ENCODE data around the gene ARFGEF2. TPM values are rescaled to one million over a fixed set of nuclear protein-coding genes. Genes with fewer than 3 reads are reported as not detected.
A peak's percentile ranks its signal among the peaks of the same experiment; 100 is the strongest.

ARFGEF2 gene
- total RNA-seq, 1 experiment from 2014 or later = 20.9 TPM

DNA sequence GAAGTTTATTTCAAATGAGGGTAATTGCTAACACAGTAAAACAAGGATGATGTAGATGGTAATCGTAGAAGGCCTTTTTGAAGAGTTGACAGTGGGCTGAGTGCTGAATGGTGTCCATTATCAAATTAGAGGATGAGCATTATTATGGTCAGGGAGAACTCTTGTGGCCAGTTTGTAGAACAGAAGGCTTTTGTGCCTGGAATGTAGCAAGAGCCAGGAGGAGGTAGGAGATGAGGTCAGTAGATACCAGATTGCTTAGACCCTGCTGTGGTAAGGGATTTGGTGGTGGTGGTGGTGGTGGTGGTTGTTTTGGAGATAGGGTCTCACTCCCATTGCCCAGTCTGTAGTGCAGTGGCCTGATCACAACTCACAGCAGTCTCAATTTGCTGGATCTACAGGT is 130.8 kb downstream of the ARFGEF2 start:
- POLR2A ChIA-PET = interaction anchor here (0.7 kb wide), 1 partner anchor 74 kb away, joined by 4 read pairs; no protein-coding TSS in a partner anchor

DNA sequence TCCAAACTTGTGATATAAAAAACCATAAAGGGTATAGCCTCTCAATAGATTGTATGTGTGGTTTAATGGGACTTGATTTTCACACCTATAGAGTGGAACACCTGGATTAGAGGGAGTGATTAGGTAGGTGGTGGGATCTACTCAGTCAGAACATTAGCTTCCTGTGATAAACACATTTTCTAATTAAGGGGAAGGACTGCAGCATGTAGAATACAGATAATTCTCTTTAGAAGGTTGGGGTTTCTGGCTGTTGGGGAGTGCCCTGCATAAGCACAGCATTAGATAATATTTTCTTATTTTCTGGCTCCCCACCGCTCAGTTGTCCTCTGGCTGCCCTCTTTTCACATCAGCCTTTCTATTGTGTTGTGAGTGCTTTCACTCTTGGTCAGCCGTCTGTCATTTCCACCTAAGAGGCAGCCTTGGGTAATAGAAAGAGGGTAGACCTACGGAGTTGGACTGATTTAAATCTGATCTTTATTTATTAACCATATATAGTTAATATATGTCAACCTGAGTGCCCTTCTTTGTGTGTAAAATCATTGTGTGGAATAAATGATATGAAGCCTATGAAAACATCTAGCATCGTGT is 132.6 kb downstream of the ARFGEF2 start:
- H3K4me3 Mint-ChIP-seq = no peak overlapping the region
- H3K27ac Mint-ChIP-seq = peak overlapping the region; percentile 56
- POLR2A ChIA-PET = no interaction called here
- no peaks in the 10 kb centered on the region for H3K9me3 Mint-ChIP-seq
- CTCF ChIA-PET = no interaction called here
- H3K36me3 Mint-ChIP-seq = peaks cover 40% of the 10 kb centered on the region
- no peaks in the 10 kb centered on the region for H3K27me3 Mint-ChIP-seq (ENCODE audit: low read depth)
- peaks cover 45% of the 10 kb centered on the region for H3K4me1 Mint-ChIP-seq
- ATAC-seq (no peak), DNase-seq (ENCODE audit: low spot score) (no peak)
- TF ChIP-seq ZNF232 (CRISPR knock-in tag; IDR thresholded peaks at IDR 0.05) (no peak), ZNF317 (CRISPR knock-in tag; IDR thresholded peaks at IDR 0.05; ENCODE audit: borderline replicate concordance, low read depth) (no peak), NR3C1 (CRISPR knock-in tag; conservative IDR thresholded peaks at IDR 0.05; ENCODE audit: low read depth) (no peak)
- TF ChIP-seq, protein P1, sequence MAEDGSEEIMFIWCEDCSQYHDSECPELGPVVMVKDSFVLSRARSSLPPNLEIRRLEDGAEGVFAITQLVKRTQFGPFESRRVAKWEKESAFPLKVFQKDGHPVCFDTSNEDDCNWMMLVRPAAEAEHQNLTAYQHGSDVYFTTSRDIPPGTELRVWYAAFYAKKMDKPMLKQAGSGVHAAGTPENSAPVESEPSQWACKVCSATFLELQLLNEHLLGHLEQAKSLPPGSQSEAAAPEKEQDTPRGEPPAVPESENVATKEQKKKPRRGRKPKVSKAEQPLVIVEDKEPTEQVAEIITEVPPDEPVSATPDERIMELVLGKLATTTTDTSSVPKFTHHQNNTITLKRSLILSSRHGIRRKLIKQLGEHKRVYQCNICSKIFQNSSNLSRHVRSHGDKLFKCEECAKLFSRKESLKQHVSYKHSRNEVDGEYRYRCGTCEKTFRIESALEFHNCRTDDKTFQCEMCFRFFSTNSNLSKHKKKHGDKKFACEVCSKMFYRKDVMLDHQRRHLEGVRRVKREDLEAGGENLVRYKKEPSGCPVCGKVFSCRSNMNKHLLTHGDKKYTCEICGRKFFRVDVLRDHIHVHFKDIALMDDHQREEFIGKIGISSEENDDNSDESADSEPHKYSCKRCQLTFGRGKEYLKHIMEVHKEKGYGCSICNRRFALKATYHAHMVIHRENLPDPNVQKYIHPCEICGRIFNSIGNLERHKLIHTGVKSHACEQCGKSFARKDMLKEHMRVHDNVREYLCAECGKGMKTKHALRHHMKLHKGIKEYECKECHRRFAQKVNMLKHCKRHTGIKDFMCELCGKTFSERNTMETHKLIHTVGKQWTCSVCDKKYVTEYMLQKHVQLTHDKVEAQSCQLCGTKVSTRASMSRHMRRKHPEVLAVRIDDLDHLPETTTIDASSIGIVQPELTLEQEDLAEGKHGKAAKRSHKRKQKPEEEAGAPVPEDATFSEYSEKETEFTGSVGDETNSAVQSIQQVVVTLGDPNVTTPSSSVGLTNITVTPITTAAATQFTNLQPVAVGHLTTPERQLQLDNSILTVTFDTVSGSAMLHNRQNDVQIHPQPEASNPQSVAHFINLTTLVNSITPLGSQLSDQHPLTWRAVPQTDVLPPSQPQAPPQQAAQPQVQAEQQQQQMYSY (CRISPR knock-in tag; IDR thresholded peaks at IDR 0.05) = no peak
- TF ChIP-seq, protein P2, sequence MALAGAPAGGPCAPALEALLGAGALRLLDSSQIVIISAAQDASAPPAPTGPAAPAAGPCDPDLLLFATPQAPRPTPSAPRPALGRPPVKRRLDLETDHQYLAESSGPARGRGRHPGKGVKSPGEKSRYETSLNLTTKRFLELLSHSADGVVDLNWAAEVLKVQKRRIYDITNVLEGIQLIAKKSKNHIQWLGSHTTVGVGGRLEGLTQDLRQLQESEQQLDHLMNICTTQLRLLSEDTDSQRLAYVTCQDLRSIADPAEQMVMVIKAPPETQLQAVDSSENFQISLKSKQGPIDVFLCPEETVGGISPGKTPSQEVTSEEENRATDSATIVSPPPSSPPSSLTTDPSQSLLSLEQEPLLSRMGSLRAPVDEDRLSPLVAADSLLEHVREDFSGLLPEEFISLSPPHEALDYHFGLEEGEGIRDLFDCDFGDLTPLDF (CRISPR knock-in tag; IDR thresholded peaks at IDR 0.05) = no peak

More for the DNA sequence above, 130.8 kb downstream of the ARFGEF2 start:
- H3K9me3 Mint-ChIP-seq = no peaks in the 10 kb centered on the region
- TF ChIP-seq, protein P3, sequence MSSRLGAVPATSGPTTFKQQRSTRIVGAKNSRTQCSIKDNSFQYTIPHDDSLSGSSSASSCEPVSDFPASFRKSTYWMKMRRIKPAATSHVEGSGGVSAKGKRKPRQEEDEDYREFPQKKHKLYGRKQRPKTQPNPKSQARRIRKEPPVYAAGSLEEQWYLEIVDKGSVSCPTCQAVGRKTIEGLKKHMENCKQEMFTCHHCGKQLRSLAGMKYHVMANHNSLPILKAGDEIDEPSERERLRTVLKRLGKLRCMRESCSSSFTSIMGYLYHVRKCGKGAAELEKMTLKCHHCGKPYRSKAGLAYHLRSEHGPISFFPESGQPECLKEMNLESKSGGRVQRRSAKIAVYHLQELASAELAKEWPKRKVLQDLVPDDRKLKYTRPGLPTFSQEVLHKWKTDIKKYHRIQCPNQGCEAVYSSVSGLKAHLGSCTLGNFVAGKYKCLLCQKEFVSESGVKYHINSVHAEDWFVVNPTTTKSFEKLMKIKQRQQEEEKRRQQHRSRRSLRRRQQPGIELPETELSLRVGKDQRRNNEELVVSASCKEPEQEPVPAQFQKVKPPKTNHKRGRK (CRISPR knock-in tag; IDR thresholded peaks at IDR 0.05; ENCODE audit: borderline replicate concordance) = no peak
- TF ChIP-seq, protein P4, sequence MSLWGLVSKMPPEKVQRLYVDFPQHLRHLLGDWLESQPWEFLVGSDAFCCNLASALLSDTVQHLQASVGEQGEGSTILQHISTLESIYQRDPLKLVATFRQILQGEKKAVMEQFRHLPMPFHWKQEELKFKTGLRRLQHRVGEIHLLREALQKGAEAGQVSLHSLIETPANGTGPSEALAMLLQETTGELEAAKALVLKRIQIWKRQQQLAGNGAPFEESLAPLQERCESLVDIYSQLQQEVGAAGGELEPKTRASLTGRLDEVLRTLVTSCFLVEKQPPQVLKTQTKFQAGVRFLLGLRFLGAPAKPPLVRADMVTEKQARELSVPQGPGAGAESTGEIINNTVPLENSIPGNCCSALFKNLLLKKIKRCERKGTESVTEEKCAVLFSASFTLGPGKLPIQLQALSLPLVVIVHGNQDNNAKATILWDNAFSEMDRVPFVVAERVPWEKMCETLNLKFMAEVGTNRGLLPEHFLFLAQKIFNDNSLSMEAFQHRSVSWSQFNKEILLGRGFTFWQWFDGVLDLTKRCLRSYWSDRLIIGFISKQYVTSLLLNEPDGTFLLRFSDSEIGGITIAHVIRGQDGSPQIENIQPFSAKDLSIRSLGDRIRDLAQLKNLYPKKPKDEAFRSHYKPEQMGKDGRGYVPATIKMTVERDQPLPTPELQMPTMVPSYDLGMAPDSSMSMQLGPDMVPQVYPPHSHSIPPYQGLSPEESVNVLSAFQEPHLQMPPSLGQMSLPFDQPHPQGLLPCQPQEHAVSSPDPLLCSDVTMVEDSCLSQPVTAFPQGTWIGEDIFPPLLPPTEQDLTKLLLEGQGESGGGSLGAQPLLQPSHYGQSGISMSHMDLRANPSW (CRISPR knock-in tag; conservative IDR thresholded peaks at IDR 0.05; ENCODE audit: low read depth) = no peak
- TF ChIP-seq, protein P5, sequence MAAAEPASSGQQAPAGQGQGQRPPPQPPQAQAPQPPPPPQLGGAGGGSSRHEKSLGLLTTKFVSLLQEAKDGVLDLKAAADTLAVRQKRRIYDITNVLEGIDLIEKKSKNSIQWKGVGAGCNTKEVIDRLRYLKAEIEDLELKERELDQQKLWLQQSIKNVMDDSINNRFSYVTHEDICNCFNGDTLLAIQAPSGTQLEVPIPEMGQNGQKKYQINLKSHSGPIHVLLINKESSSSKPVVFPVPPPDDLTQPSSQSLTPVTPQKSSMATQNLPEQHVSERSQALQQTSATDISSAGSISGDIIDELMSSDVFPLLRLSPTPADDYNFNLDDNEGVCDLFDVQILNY (CRISPR knock-in tag; IDR thresholded peaks at IDR 0.05) = no peak
- TF ChIP-seq ZNF121 (CRISPR knock-in tag; IDR thresholded peaks at IDR 0.05) = no peak
- no peak for TF ChIP-seq RELA (CRISPR knock-in tag; IDR thresholded peaks at IDR 0.05; ENCODE audit: borderline replicate concordance)
- TF ChIP-seq KAT7 (CRISPR knock-in tag; IDR thresholded peaks at IDR 0.05; ENCODE audit: borderline replicate concordance) = no peak
- no peak for TF ChIP-seq NFYB (CRISPR knock-in tag; conservative IDR thresholded peaks at IDR 0.05; ENCODE audit: low read depth)
- no peak for TF ChIP-seq ATF1 (CRISPR knock-in tag; IDR thresholded peaks at IDR 0.05)
- no peak for TF ChIP-seq SP1 (CRISPR knock-in tag; conservative IDR thresholded peaks at IDR 0.05)
- TF ChIP-seq, protein P6, sequence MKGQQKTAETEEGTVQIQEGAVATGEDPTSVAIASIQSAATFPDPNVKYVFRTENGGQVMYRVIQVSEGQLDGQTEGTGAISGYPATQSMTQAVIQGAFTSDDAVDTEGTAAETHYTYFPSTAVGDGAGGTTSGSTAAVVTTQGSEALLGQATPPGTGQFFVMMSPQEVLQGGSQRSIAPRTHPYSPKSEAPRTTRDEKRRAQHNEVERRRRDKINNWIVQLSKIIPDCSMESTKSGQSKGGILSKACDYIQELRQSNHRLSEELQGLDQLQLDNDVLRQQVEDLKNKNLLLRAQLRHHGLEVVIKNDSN (CRISPR knock-in tag; IDR thresholded peaks at IDR 0.05) = no peak
- TF ChIP-seq, protein P7, sequence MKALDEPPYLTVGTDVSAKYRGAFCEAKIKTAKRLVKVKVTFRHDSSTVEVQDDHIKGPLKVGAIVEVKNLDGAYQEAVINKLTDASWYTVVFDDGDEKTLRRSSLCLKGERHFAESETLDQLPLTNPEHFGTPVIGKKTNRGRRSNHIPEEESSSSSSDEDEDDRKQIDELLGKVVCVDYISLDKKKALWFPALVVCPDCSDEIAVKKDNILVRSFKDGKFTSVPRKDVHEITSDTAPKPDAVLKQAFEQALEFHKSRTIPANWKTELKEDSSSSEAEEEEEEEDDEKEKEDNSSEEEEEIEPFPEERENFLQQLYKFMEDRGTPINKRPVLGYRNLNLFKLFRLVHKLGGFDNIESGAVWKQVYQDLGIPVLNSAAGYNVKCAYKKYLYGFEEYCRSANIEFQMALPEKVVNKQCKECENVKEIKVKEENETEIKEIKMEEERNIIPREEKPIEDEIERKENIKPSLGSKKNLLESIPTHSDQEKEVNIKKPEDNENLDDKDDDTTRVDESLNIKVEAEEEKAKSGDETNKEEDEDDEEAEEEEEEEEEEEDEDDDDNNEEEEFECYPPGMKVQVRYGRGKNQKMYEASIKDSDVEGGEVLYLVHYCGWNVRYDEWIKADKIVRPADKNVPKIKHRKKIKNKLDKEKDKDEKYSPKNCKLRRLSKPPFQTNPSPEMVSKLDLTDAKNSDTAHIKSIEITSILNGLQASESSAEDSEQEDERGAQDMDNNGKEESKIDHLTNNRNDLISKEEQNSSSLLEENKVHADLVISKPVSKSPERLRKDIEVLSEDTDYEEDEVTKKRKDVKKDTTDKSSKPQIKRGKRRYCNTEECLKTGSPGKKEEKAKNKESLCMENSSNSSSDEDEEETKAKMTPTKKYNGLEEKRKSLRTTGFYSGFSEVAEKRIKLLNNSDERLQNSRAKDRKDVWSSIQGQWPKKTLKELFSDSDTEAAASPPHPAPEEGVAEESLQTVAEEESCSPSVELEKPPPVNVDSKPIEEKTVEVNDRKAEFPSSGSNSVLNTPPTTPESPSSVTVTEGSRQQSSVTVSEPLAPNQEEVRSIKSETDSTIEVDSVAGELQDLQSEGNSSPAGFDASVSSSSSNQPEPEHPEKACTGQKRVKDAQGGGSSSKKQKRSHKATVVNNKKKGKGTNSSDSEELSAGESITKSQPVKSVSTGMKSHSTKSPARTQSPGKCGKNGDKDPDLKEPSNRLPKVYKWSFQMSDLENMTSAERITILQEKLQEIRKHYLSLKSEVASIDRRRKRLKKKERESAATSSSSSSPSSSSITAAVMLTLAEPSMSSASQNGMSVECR (CRISPR knock-in tag; IDR thresholded peaks at IDR 0.05; ENCODE audit: borderline replicate concordance) = no peak
- no peak for TF ChIP-seq MXD4 (CRISPR knock-in tag; IDR thresholded peaks at IDR 0.05; ENCODE audit: borderline replicate concordance)
- peaks cover 59% of the 10 kb centered on the region for H3K4me1 Mint-ChIP-seq
- H3K36me3 Mint-ChIP-seq = peaks cover 44% of the 10 kb centered on the region
- H3K27me3 Mint-ChIP-seq (ENCODE audit: low read depth) = no peaks in the 10 kb centered on the region
- ATAC-seq (no peak), DNase-seq (ENCODE audit: low spot score) (no peak)
- no peak overlapping the region for H3K4me3 Mint-ChIP-seq
- CTCF ChIA-PET = interaction anchor here (0.7 kb wide), 1 partner anchor 305 kb away, joined by 3 read pairs; no protein-coding TSS in a partner anchor
- H3K27ac Mint-ChIP-seq = peak overlapping the region; percentile 92

All from WTC11 (cell line).